NCI-H446 treated with DMSO at 0.1 percent for 48 hours (cell line): Measurements from ENCODE around the gene AGXT.

Source experiments
- DNase-seq: peaks from one replicate; lab custom pipeline; 2025; lab: John Stamatoyannopoulos, UW

AGXT gene

GRCh38 chr2:240899468-240899865 is 30.8 kb downstream of the AGXT start:
- DNase-seq = no peak

DNA sequence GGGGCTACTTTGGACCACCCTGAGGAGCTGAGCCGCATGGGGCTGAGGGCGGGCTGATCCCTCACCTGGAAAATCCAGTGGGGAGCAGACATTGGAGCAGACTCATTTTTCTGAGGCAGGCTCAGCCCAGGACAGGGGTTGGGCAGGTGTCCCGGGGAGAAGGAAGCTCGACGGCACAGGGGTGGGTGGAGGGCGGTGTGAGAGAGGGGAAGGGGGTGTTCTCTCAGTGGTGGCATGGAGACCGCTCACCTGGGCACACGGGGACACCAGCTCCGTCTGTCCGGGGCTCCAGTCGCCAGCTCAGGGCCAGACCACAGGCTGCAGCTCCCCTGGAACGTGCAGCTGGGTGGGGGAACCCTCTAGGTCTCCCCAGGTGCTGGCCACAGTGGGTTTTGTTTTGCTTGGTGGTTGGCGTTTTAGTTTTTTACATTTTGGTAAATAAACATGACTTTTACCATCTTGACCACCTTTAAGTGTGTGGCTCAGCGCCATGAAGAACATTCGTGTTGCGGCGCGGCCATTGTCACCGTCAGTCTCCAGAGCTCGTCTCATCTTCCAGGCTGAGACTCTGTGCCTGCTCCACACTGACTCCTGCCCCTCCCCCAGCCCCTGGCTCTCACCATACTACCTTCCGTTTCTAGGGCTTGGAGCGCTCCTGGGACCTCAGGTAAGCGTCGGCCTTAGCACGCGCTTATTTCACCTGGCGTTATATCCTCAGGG is 31.7 kb downstream of the AGXT start:
- DNase-seq = no peak

- DNase-seq = no peak
Observed at GRCh38 chr2:240901986-240902614, 33.5 kb downstream of the AGXT start.

- DNase-seq = no peak
Observed at GRCh38 chr2:240902615-240903041, 34.0 kb downstream of the AGXT start.

GRCh38 chr2:240903191-240904060 is 34.8 kb downstream of the AGXT start:
- no peak for DNase-seq

DNA sequence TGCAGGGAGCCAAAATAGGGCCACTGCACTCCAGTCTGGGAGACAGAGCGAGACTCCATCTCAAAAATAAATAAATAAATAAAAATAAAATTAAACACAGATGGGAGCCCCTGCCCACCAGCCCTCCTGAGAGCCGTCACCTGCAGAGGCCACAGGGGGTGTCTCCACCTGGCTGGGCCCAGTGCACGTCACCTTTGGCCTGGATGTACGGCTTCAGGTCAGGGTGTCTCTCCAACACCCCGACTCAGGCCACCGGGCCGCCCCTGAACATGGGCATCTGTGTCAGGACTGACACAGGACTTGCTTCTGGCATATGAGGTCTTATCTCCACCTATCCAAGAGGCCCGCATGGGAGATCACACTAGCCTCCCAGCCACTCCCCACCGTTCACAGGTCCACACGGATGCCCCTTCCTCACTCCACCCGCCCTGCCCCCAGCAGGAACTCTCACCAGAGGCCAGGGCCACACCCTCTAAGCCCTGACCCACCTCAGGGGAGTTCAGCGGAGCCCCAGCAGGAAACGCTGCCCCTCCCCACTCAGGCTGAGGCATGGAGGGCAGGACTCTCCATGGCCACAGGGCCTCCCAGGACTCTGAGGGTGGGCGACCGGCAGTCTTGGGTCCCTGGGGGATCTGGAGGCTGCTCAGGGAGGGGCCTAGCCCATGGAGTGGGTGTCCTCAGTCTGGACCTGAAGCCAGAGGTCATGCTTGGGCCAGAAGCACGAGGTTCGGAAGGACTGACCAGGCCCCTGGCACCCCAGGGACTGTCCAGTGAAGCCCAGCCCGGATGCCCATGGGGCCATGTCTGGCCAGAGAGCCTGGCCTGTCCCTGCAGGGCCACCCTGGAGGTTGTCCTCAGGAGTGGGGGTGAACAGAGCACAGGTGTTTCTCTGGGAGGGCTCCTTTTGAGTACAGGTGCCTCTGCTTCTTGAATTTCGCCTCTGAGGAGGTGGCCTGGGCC is 35.9 kb downstream of the AGXT start:
- DNase-seq = no peak

DNA sequence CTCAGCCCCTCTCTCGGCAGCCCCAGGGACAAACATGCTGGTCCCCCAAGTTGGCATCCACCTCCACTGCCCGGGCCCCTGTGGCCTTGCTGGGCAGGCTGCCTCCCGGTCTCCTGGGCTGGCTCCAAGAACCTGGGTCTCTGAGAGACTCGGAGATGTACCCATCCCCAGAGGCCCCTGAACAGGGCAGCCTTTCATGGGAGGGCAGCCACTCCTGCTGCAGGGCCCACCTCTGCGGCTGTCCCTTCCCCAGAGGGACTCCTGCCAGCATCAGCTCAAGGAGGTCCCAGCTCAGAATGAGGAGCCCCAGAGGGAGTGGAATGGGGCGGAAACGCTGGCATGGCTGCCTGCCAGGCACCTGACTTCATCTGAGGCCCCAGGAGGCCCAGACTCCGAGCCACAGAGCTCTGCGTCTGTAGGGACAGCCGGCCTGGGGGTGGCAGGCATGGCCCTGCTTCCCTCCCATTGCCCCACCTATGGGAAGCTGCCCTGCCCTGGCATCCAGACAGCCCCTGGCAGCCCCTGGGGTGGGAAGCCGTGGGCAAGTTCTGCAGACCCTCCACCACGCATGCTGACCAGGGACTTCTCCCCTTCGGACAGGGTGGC is 36.7 kb downstream of the AGXT start:
- DNase-seq = no peak

- DNase-seq = no peak
Observed at GRCh38 chr2:240906141-240906910, 37.7 kb downstream of the AGXT start, which contains the start of gene CROCC2. Gene CROCC2, plus strand, starts transcription at chr2:240906336. Its CDS starts 178 bp downstream, at chr2:240906514.

DNA sequence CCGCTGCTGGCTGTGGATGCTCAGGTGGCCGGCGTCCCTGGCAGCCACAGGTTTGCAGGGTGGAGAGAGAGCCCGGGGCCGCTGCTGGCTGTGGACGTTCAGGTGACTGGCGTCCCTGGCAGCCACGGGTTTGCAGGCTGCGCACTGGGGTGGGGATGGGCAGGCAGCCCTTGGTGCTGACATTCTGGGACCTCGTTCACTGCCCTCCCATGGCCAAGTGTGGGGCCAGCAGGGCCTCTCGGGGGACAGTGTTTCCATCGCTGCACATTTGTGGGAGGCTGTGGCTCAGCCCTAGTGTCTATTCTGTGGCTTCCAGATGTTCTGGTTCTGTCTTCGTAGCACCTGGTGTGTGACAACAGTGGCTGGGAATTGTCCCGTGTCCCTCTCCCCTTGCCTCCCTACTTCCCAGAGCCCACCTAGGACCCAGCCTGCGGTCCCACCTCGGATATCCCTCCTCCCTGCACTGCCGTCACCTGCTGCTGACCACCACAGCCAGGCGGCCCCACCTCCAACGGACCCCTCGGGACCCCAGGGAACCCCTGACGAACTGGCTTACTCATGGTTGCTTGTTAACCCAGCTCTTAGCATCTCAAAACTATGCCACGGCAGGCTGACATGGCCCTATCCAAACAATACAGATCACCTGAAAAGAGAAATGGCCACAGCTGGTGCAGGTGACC is 38.4 kb downstream of the AGXT start:
- DNase-seq = no peak

GRCh38 chr2:240909216-240909974 is 40.8 kb downstream of the AGXT start:
- DNase-seq = no peak

- DNase-seq = no peak
Observed at GRCh38 chr2:240911641-240912265, 43.1 kb downstream of the AGXT start.

DNA sequence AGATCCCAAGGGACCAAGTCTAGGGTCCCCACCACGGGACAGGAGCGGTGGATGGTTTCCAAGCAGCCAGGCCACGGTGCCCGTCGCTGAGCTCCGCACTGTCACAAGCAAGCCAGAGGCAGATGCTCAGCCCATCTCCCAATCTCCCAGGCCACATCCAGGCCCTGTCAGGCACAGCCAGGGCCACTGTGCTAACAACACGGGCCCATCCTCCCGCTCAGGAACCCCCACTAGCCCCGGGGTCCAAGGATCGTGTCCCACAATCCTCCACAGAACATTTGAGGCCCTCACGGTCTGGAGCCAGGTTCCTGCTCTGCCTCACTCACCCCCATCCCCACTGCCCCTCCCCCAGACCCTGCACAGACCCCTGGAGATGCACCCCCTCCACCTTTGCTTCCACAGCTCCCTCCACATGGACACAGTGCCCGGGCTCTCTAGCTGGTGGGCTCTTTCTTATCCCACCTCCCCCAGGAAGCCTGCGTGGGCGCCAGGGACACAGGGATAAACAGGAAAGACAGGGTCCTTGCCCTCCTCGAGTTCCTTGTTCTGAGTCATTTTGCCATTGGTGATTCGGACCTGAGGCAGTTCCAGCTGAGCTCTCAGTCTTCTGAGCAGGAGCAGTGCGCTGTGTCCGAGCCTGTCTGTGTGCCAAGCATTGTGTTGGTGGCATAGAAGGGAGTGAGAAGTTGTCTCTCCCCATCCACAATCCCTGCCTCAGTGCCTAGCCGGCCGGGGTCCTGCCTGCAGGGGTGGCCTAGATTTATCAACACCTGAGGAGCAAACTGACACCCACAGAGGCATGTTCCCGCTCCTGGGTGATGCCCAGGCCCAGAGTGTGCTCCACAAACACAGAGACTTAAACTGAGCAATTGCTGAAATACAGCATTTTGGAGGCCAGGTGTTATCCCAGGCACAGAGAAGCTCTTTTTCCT is 44.5 kb downstream of the AGXT start:
- DNase-seq = no peak

DNA sequence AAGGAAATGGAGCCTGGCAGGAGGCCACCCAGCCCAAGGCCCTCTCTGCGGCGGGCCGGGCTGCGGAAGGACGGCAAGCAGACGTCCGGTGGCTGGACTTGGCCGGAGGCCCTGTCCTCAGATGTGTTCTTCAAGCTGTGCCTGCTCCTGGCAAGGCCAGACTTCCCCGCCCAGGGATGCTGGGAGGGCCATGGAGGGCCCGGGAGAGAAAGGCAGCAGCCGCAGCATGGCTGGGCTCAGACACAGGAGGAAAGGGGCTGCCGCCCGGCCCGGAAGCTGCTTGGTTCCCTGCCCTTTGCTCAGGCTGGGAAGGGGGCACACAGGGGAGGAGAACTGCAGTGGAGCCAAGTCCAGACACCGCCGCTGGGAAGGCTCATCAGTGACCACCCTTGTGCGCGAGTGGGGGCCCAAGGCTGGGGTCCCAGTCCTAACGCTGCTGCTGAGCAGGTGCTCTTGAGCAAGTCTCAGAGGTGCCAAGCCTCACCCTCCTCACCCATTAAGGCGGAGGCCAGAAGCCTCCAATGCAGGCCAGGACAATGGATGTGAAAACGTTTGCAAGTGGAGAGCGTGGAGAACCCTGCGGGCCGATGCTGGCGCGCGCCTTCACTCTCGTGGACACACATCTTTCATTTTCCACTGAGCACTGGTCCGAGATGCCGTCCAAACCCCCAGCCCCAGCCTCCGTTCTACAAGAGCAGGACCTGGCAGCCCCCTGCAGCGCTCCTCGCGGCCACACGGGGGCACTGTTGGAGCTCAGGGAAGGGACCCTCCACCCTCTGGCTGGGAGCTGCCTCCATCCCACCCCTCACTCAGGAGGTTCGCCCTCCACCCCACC is 45.4 kb downstream of the AGXT start:
- DNase-seq = no peak

- no peak for DNase-seq
Observed at GRCh38 chr2:240914645-240915525, 46.3 kb downstream of the AGXT start.

DNA sequence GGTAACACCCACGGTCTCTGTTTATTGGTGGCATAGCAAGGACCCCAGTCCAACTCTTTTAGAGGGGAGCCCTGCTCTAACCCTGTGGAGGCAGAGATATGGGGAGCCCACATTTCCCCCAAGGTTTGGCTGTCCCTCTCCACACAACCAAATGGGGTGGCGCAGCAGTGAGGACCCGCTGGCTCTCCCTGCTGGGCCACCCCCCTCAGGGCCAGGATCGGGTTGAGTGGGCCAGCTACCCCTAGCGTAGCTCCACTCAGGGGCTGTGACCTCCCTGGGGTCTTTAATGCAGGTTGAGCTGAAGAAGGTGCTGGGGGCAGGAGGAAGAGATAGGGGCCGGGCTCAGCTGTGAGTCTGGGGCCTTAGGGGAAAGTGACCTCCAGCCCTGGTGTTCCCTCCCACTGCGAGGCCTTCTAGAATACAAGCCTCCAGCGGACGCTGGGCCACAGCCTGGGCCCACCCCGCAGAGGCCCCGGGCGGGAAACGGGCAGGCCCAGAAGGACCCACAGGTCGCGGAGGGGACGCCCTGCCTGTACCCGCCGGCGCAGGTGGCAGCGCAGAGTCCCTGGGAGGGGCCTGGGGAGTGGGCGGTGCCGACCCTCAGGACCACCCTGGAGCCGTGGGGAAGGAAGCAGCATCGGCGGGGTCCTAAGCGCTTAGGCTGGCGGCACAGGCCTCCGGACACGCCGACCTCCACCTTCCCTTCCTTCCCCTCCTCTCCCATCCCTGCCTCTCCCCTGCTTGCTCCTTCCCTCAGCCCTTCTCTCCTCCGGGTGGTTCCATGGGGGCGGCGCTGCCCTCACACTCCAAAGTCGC is 47.1 kb downstream of the AGXT start:
- no peak for DNase-seq
